Gastroesophageal sphincter (tissue), 3 donors: ENCODE results near the gene DENND5B.

Experiments
- POLR2A ChIP-seq, 2 donors: fragments of 450-650 bp; IDR thresholded peaks; one replicate each; pipeline ENCODE4 v1.6.1; 2017; ENCODE audit warnings: antibody characterized with exemption in 2 of 2, mild to moderate bottlenecking in 2 of 2, moderate library complexity in 1 of 2
- POLR2AphosphoS5 ChIP-seq: sonication (generic); formaldehyde crosslinking; IDR thresholded peaks from one replicate; pipeline ENCODE4 v1.6.1; 2017; ENCODE audit warnings: antibody characterized with exemption
- TF ChIP-seq, protein P1 (sequence below), 4 experiments: fragments of 200-600 bp in 2 of 4; fragments of 450-650 bp in 2 of 4; sonication (generic) in 1 of 4; IDR thresholded peaks; one replicate each; pipeline ENCODE4 v1.5.1; 2017 to 2019; ENCODE audit warnings: antibody characterized with exemption in 4 of 4, mild to moderate bottlenecking in 2 of 4, moderate library complexity in 2 of 4

DNA sequence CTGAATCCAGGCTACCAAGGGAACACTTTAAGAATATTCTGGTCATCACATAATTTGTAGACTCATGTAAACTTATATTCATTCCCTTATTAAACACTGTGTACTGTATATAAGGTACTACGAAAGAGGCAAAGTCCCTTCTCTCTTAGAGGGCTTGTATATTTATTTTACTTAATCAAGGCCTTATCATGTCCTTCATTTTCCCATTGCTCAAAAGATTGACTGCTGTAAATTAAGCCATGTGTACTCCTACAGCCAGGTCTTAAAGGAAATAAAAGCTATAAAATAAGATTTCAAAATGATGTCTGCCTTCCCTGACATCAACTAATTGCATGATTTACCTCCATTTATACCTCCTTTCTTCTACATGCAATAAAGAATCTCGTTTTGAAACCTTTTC lies 5.0 kb downstream of the DENND5B start:
- TF ChIP-seq, protein P1, sequence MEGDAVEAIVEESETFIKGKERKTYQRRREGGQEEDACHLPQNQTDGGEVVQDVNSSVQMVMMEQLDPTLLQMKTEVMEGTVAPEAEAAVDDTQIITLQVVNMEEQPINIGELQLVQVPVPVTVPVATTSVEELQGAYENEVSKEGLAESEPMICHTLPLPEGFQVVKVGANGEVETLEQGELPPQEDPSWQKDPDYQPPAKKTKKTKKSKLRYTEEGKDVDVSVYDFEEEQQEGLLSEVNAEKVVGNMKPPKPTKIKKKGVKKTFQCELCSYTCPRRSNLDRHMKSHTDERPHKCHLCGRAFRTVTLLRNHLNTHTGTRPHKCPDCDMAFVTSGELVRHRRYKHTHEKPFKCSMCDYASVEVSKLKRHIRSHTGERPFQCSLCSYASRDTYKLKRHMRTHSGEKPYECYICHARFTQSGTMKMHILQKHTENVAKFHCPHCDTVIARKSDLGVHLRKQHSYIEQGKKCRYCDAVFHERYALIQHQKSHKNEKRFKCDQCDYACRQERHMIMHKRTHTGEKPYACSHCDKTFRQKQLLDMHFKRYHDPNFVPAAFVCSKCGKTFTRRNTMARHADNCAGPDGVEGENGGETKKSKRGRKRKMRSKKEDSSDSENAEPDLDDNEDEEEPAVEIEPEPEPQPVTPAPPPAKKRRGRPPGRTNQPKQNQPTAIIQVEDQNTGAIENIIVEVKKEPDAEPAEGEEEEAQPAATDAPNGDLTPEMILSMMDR (IDR thresholded peaks at IDR 0.05): no peak
- TF ChIP-seq POLR2A (IDR thresholded peaks at IDR 0.05) (no peak), POLR2AphosphoS5 (no peak)
